Mucosa of rectum (tissue), 2 donors: ENCODE results near the gene SEMA3E.
"Not testable (repeated sequence)": the region's sequence is repeated elsewhere in the genome, so short reads cannot be mapped to it uniquely, and the experiment has no call there.

Experiments
- H3K27ac ChIP-seq, 2 donors: one replicate each; pipeline ENCODE4 v1.7.0; 2013; ENCODE audit warnings: inconsistent platforms in 2 of 2, low read depth in 2 of 2, low read length in 2 of 2
- H3K27me3 ChIP-seq, 2 donors: one replicate each; pipeline ENCODE4 v1.7.0; 2013; ENCODE audit warnings: low read length in 2 of 2; ENCODE audit not compliant: control insufficient read depth in 2 of 2, insufficient read depth in 2 of 2
- H3K36me3 ChIP-seq, 2 donors: one replicate each; pipeline ENCODE4 v1.7.0; 2013; ENCODE audit warnings: low read length in 2 of 2; ENCODE audit not compliant: control insufficient read depth in 2 of 2, insufficient read depth in 2 of 2
- H3K4me1 ChIP-seq, 2 donors: one replicate each; pipeline ENCODE4 v1.7.0; 2013; ENCODE audit warnings: low read length in 2 of 2, mild to moderate bottlenecking in 1 of 2; ENCODE audit not compliant: control insufficient read depth in 2 of 2, insufficient read depth in 2 of 2
- H3K4me3 ChIP-seq, 2 donors: one replicate each; pipeline ENCODE4 v1.7.0; 2013; ENCODE audit warnings: low read length in 2 of 2
- H3K9ac ChIP-seq, 2 donors: one replicate each; pipeline ENCODE4 v1.7.0; 2013; ENCODE audit warnings: low read length in 2 of 2, low read depth in 1 of 2, mild to moderate bottlenecking in 1 of 2
- H3K9me3 ChIP-seq, 2 donors: one replicate each; pipeline ENCODE4 v1.7.0; 2013; ENCODE audit warnings: low read length in 2 of 2; ENCODE audit not compliant: control insufficient read depth in 2 of 2
- donor health status: healthy.
- donor health status: Normal muscosa, but diverticular disease.

Gene SEMA3E

GRCh38 chr7:83472376-83472775 is 176.6 kb downstream of the SEMA3E start:
- no peak overlapping the region for H3K27ac ChIP-seq
- H3K27me3 ChIP-seq = no peaks in the 10 kb centered on the region
- H3K36me3 ChIP-seq = no peaks in the 10 kb centered on the region
- H3K4me1 ChIP-seq = no peaks in the 10 kb centered on the region
- H3K9ac ChIP-seq = no peak overlapping the region
- no peak overlapping the region for H3K4me3 ChIP-seq
- H3K9me3 ChIP-seq = no peaks in the 10 kb centered on the region

GRCh38 chr7:83469491-83469890 is 179.4 kb downstream of the SEMA3E start:
- no peaks in the 10 kb centered on the region for H3K27me3 ChIP-seq
- no peaks in the 10 kb centered on the region for H3K36me3 ChIP-seq
- no peaks in the 10 kb centered on the region for H3K4me1 ChIP-seq
- H3K9me3 ChIP-seq = no peaks in the 10 kb centered on the region
- H3K9ac ChIP-seq = no peak overlapping the region
- no peak overlapping the region for H3K27ac ChIP-seq
- H3K4me3 ChIP-seq = no peak overlapping the region

GRCh38 chr7:83469076-83469475 is 179.9 kb downstream of the SEMA3E start:
- H3K4me3 ChIP-seq = no peak overlapping the region
- no peak overlapping the region for H3K27ac ChIP-seq

GRCh38 chr7:83468251-83468739 is 180.6 kb downstream of the SEMA3E start:
- no peak overlapping the region for H3K9ac ChIP-seq

More at GRCh38 chr7:83469076-83469475, 179.9 kb downstream of the SEMA3E start:
- Histone ChIP-seq H3K36me3 (no peaks in the 10 kb centered on the region), H3K4me1 (no peaks in the 10 kb centered on the region), H3K27me3 (no peaks in the 10 kb centered on the region), H3K9me3 (no peaks in the 10 kb centered on the region), H3K9ac (no peak overlapping the region)

GRCh38 chr7:83467493-83467892 is 181.4 kb downstream of the SEMA3E start:
- no peak overlapping the region for H3K27ac ChIP-seq
- H3K4me3 ChIP-seq = no peak overlapping the region
- no peaks in the 10 kb centered on the region for H3K4me1 ChIP-seq
- no peaks in the 10 kb centered on the region for H3K9me3 ChIP-seq
- H3K27me3 ChIP-seq = no peaks in the 10 kb centered on the region
- no peak overlapping the region for H3K9ac ChIP-seq
- H3K36me3 ChIP-seq = no peaks in the 10 kb centered on the region

More at GRCh38 chr7:83468251-83468739, 180.6 kb downstream of the SEMA3E start:
- Histone ChIP-seq H3K4me3 (no peak overlapping the region), H3K27ac (no peak overlapping the region), H3K9me3 (no peaks in the 10 kb centered on the region), H3K4me1 (no peaks in the 10 kb centered on the region), H3K27me3 (no peaks in the 10 kb centered on the region), H3K36me3 (no peaks in the 10 kb centered on the region)

GRCh38 chr7:83466956-83467355 is 182.0 kb downstream of the SEMA3E start:
- H3K4me3 ChIP-seq = no peak overlapping the region
- no peak overlapping the region for H3K9ac ChIP-seq
- H3K9me3 ChIP-seq = no peaks in the 10 kb centered on the region
- H3K36me3 ChIP-seq = no peaks in the 10 kb centered on the region
- no peaks in the 10 kb centered on the region for H3K4me1 ChIP-seq
- no peaks in the 10 kb centered on the region for H3K27me3 ChIP-seq
- no peak overlapping the region for H3K27ac ChIP-seq

- no peak overlapping the region for H3K4me3 ChIP-seq
- H3K9ac ChIP-seq = no peak overlapping the region
- H3K4me1 ChIP-seq = no peaks in the 10 kb centered on the region
- no peaks in the 10 kb centered on the region for H3K9me3 ChIP-seq
- H3K27ac ChIP-seq = no peak overlapping the region
- H3K36me3 ChIP-seq = no peaks in the 10 kb centered on the region
- no peaks in the 10 kb centered on the region for H3K27me3 ChIP-seq
Observed at GRCh38 chr7:83466187-83466923, 182.6 kb downstream of the SEMA3E start.

GRCh38 chr7:83465643-83466042 is 183.3 kb downstream of the SEMA3E start:
- H3K4me1 ChIP-seq = no peaks in the 10 kb centered on the region
- H3K4me3 ChIP-seq = no peak overlapping the region
- no peaks in the 10 kb centered on the region for H3K36me3 ChIP-seq
- no peak overlapping the region for H3K27ac ChIP-seq
- H3K27me3 ChIP-seq = no peaks in the 10 kb centered on the region
- H3K9ac ChIP-seq = no peak overlapping the region
- no peaks in the 10 kb centered on the region for H3K9me3 ChIP-seq

GRCh38 chr7:83461820-83462219 is 187.1 kb downstream of the SEMA3E start:
- not testable (repeated sequence) for H3K4me1 ChIP-seq, H3K27ac ChIP-seq, H3K9ac ChIP-seq, H3K4me3 ChIP-seq, H3K27me3 ChIP-seq, H3K36me3 ChIP-seq, H3K9me3 ChIP-seq

GRCh38 chr7:83459930-83460653 is 188.8 kb downstream of the SEMA3E start:
- not testable (repeated sequence) for H3K27me3 ChIP-seq, H3K9ac ChIP-seq, H3K36me3 ChIP-seq, H3K4me1 ChIP-seq, H3K27ac ChIP-seq, H3K4me3 ChIP-seq, H3K9me3 ChIP-seq
